HG03558 (cell line): ENCODE measurements around the gene GMNC.
"Not testable (repeated sequence)": the region's sequence is repeated elsewhere in the genome, so short reads cannot be mapped to it uniquely, and the experiment has no call there.

ENCODE experiments used
- ATAC-seq: cut with Tn5 transposase; IDR thresholded peaks from one replicate; pipeline ENCODE4 v1.9.1; 2021; ENCODE audit warnings: moderate number of reproducible peaks; ENCODE audit not compliant: unreplicated experiment; ENCODE audit errors: extremely low read depth

The GMNC gene, protein sequence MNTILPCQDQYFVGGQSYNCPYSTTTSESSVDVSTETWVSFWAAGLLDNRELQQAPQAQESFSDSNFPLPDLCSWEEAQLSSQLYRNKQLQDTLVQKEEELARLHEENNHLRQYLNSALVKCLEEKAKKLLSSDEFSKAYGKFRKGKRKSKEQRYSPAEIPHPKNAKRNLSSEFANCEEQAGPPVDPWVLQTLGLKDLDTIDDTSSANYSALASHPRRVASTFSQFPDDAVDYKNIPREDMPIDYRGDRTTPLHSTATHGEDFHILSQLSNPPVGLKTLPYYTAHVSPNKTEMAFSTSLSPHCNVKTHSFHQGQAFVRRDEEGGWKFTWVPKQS

DNA sequence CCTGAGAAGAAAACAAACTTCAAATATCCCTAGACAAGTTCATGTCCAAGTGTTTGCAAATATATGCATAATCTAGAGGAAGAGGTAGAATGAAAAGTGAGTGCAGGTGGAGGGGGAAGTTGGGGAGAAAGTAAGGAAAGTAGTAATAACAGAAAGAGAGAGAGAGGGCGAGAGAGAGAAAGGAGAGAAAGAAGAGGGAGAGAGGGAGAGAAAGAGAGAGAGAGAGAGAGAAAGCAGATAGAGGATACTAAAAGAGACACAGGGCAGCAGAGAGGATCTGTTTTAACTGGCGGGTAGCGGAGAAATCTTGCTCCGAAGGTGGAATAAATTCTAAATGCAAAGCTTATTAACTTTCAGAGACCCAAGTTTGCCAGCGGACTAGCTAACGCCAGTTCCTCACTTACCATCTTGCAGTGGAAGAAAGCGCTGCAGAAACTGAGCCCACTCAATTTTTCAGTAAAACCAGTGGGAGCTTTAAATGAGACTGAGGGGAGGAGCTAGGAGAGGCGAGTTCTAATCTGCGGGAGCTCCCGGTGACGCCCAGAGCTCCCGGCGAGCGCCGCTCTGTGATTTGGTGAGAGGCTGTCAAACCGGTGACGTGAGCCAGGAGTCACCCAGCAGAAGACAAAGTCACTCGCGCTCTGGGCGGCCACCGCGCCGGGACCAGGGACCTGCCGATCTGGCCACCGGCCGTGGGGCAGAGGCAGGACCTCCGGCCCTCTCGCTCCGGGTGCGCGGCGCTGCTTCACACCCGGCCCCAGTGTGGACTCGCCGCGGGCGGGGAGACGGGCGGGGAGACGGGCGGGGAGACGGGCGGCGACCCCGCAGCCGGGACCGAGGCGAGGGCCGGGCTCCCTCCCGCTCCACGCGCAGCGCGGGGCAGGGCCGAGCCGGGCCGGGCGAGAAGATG is at the start of gene GMNC:
Gene GMNC, minus strand, starts transcription at position 486 of the 910 bp plus-strand sequence. Its CDS starts 79 bp downstream, at position 407.
- peak; percentile 85 for ATAC-seq

GRCh38 chr3:190911382-190911781 is 48.9 kb upstream of the GMNC start:
- ATAC-seq: no peak

- ATAC-seq: no peak
These were observed 47.4 kb upstream of the GMNC start for GRCh38 chr3:190909908-190910307.

DNA sequence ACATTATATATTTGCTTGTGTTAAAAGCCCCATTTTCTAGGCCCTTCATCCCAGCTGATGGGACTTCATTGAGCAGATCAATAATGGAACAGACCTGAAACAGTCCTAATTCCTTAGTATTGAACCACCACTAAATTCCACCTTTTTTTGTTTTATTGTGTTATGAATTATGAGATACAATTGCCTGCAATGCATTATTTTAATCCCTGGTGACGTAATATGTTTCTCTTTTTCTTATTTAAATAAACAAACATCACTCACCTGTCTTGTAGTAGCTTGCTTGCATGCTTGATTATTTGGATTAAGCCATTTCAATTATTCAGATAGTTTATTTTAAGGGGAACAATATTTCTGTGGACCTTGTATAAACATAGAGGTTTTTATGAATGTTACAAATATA is 40.7 kb upstream of the GMNC start:
- no peak for ATAC-seq

DNA sequence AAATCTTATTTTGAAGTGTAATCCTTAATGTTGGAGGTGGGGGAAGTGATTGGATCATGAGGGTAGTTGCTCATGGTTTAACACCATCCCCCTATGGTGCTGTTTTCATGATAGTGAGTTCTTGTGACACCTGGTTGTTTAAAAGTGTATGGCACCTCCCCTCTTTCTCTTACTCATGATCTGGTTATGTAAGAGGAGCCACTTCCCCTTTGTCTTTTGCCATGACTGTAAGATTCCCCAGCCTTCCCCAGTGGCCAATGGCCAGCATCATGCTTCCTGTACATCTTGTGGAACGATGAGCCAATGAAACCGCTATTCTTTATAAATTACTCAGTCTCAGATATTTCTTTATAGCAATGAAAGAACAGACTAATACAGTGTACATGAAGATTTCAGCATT is 39.8 kb upstream of the GMNC start:
- no peak for ATAC-seq

DNA sequence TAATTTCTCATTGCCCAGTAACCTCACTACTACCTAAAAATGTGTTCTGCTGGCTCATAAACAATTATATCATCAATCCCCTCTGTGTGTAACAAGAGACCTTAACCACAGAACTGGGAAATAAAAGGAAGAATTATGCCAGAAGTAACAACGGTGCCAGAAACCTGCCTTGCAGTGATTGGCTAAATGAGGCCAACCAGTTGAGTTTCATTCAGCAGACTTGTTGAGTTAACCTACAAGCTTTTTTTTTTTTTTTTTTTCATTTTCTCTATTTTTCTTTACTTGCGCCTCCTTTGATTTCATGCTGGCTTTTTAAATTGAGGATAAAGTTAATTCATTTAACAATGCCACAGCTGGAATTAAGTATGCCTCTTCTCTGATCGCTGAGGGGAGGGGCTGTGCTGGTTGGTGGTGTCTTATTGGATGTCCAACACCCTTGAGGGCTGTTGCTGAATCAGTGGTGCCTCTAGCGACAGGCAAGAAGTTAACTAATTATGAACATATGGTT is 30.0 kb upstream of the GMNC start:
- ATAC-seq: no peak

DNA sequence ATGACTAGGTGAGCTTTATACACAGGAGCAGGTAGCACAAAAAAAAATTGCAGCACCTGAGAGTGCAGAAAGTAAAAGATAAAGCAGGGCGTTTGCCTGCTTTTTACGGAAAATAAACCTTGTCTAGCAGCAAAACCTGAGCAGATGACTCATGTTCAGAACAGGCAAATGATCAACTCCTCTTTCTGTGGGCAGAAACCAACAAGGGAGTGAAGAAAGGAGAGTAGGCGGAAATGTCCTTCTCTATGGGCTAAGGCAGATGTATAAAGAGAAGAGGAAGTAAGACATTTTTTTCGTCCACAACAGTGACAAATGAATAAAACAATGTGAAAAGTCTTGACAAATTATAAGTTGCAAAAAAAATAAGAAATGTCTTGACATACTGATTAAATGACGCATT is 24.5 kb upstream of the GMNC start:
- peak; percentile 51 for ATAC-seq

DNA sequence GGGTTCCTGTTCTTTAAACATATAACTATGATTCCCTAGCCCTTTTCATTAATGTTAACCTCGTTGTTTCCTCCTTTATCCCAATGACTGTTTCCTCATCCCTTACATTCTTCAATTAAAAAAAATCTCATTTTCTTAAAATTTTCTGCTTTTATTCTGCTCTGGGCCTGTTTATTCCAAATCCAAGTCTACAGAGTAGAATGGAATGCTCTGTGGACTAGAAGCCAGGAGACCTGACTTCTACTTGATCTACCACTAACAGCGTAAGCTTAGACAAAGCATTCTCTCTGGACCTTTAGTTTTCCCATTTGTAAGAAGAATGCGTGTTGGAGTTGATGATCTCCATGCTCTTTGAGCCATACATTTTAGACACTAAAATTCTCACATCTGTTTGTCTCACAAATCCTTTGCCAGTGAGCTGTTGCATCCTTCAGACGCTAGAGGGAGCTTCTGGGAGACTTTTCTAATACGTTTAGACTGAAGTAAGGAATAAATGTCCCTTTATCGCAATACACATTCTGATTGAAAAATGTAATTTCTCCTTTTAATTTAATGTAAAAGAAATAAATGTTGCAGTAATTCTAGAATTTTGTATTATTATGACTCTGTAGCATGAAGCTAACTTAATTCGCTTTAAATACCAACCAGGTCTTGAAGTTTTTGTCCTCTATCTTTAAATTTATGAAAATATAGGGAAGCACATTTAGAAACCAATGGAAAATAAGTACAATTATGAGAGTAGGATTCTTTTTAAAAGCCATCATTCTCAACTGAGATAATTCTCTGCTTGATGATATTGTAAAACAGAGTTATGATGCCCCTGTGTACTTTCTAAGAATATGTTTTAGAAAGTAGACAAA is 21.7 kb upstream of the GMNC start:
- peak; percentile 76 for ATAC-seq

DNA sequence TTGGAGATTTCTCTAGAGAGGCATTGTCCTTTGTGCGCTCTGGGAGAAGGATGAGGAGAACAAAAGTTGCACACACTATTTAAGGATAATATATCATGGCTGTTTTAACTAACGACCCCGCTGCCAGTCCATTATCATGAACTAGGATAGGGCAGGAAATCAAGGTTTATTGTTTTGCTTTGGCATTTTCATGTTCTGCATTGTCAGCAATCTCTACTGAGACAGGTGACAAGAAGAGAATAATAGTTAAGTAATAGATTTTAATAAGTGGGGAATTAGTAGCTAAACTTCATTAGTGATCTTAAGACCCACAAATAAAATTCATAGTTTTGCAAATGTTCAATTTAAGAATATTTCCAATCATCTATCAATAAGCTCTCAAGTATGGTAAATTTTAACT is 20.6 kb upstream of the GMNC start:
- ATAC-seq: no peak

- ATAC-seq: no peak
These were observed 15.4 kb upstream of the GMNC start for GRCh38 chr3:190877925-190878324.

DNA sequence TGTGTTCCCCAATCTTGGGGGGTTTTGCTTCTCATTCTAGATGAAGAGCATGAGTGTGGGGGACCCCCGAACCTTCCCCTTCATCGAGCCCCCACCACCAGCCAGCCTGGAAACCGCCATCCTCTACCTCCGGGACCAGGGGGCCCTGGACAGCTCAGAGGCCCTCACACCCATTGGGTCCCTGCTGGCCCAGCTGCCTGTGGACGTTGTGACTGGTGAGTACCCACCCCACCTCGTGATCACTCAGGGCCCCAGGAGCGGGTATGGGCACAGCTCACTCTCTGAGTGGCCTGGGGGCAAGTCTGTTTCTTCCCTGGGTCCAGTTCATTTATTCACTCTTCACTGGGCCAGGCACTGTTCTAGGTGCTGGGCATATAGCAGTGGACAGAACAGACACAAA is 13.9 kb upstream of the GMNC start:
- not testable (repeated sequence) for ATAC-seq

GRCh38 chr3:190875061-190875460 is 12.6 kb upstream of the GMNC start:
- ATAC-seq: not testable (repeated sequence)

DNA sequence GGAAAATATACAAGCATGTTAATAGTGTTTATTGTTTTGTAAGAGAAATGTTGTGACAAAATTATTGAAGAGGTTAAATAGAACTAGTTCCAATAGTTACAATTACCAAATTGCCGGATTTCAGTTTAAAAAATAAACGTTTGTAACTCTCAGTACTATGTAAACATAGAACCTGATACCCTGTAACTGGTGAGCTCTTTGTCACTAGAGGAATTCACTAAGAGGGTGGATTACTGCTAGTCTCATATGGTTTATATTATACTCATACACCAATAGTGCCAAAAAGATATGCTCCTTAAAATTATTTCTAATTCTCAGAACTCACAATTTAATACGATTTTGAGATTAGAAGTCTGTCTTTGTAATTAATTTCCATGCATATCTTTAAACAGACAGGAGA is 7.6 kb upstream of the GMNC start:
- no peak for ATAC-seq

- no peak for ATAC-seq
These were observed 4.6 kb upstream of the GMNC start for GRCh38 chr3:190867071-190867470.

DNA sequence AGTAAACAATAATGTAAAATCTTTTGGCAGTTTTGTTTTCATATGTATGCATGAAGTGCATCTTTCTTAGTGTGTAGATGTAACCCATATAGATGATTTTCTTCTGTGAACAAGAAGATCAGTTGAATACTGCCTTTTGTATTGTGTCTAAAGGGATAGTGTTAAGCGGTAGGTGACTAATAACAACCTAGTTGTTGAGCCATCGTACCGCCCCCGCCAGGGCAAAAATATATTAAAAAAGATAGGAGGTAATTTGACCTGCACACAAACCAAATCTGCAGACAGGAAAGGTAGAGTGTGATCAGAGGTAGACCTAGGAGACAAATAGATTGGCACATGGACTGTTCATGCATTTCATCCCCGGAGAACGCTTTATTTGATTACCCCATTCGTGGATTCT is 3.3 kb upstream of the GMNC start:
- no peak for ATAC-seq

DNA sequence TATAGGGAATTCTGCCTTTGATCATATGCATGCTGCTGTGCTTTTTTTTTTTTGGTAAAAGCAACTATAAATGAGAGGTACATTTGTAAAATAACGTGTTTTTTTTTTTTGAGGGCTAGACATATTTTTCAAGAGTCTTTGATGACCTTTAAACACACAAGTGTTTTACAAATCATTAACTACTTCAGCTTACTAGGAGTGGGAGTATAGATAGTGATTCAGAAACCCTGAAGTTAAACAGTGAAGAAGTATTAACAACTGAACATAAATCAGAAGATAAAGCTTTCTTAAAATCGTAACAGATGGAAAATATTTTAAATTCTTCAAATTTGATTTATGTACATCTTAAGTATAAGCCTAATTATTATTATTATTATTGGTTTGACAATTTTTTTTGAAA is 2.9 kb upstream of the GMNC start:
- no peak for ATAC-seq

GRCh38 chr3:190864002-190864401 is 1.5 kb upstream of the GMNC start:
- no peak for ATAC-seq

- ATAC-seq: no peak
These were observed 598 bp upstream of the GMNC start for GRCh38 chr3:190863119-190863465.

GRCh38 chr3:190860521-190860920 is 2.0 kb downstream of the GMNC start:
- ATAC-seq: no peak

DNA sequence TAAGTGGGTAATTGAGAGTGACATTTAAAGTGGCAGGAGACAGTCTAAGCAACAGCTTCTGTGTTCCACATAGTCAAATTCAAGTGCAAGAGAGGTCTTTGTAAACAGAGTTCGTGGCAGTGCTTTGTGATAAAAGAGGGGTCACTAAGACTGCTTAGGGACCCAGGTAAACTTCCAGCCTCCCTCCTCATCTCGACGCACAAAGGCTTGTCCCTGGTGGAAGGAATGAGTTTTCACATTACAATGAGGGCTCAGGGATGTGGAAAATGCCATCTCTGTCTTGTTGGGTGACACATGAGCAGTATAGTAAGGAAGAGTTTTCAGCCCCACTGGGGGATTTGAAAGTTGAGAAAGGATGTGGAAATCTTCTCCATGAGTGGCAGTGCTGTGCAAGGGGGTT is 7.3 kb downstream of the GMNC start:
- ATAC-seq: no peak
